ENCODE data around the gene ADAMTS18.

GRCh38 chr16:77399546-77399945 is 35.3 kb downstream of the ADAMTS18 start:
- no peak for TF ChIP-seq SMC3 (IDR thresholded peaks at IDR 0.05)
- TF ChIP-seq EP300 (IDR thresholded peaks at IDR 0.05), result no peak
- TF ChIP-seq CTCF (IDR thresholded peaks at IDR 0.05), result no peak
- no peak for TF ChIP-seq CEBPB (IDR thresholded peaks at IDR 0.05)
- TF ChIP-seq POLR2A (IDR thresholded peaks at IDR 0.05; ENCODE audit: low read length), result no peak
- no peak for TF ChIP-seq REST (IDR thresholded peaks at IDR 0.05)
- no peak for TF ChIP-seq CHD2 (IDR thresholded peaks at IDR 0.05; ENCODE audit: low read length, partially characterized antibody)
- no peak for TF ChIP-seq NR3C1 (IDR thresholded peaks at IDR 0.05)
- TF ChIP-seq, protein P1, sequence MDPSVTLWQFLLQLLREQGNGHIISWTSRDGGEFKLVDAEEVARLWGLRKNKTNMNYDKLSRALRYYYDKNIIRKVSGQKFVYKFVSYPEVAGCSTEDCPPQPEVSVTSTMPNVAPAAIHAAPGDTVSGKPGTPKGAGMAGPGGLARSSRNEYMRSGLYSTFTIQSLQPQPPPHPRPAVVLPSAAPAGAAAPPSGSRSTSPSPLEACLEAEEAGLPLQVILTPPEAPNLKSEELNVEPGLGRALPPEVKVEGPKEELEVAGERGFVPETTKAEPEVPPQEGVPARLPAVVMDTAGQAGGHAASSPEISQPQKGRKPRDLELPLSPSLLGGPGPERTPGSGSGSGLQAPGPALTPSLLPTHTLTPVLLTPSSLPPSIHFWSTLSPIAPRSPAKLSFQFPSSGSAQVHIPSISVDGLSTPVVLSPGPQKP (IDR thresholded peaks at IDR 0.05; ENCODE audit: low read depth, low read length), result no peak
